Neural progenitor cell (in vitro differentiated cells): ENCODE results near the gene TICAM2.

Experiments
- CTCF ChIP-seq: fragments of 200-600 bp; sonication (generic); IDR thresholded peaks from 2 replicates; pipeline ENCODE4 v1.5.1; 2017; ENCODE audit warnings: antibody characterized with exemption, mild to moderate bottlenecking
- EZH2 ChIP-seq: fragments of 200-600 bp; sonication (generic); IDR thresholded peaks from 2 replicates; pipeline ENCODE4 v1.6.1; 2017; ENCODE audit warnings: antibody characterized with exemption, mild to moderate bottlenecking, moderate library complexity
- EZH2phosphoT487 ChIP-seq: fragments of 200-600 bp; sonication (generic); IDR thresholded peaks from 2 replicates; pipeline ENCODE4 v1.6.1; 2017; ENCODE audit warnings: antibody characterized with exemption

- no peak for TF ChIP-seq CTCF
- TF ChIP-seq EZH2: no peak
- TF ChIP-seq EZH2phosphoT487: no peak
Measured at GRCh38 chr5:115577741-115578140, 24.5 kb downstream of the TICAM2 start.
